Measurements from ENCODE around the gene ANKRD29. TPM values are rescaled to one million over a fixed set of nuclear protein-coding genes. Genes with fewer than 3 reads are reported as not detected.
"Not testable (repeated sequence)": the region's sequence is repeated elsewhere in the genome, so short reads cannot be mapped to it uniquely, and the experiment has no call there.

The ANKRD29 gene
- total RNA-seq, 1 donor from 2014 or later: not detected

DNA sequence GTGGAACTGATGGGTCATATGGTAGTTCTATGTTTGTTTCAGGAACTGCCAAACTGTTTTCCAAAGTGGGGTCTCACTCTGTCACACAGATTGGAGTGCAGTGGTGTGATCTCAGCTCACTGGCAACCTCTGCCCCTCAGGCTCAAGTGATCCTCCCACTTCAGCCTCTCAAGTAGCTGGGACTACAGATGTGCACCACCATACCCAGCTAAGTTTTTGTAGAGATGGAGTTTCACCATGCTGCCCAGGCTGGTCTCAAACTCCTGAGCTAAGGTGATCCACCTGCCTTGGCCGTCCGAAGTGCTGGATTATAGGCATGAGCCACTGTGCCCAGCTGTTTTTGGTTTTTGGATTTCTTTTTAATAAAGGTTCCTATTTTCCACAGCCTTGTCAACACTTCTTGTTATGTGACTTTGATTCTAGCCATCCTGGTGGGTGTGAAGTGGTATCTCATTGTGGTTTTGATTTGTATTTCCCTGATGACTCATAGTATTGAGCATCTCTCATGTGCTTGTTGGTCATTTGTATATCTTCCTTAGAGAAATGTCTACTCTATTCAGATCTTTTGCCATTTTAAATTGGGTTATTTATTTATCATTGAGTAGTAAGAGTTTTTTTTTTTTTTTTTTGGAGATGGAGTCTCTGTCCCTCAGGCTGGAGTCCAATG is 99.2 kb downstream of the ANKRD29 start:
- peaks cover 5% of the 10 kb centered on the region for H3K4me1 Mint-ChIP-seq
- no peak overlapping the region for H3K27ac Mint-ChIP-seq
- ChIA-PET POLR2A (interaction anchor here (0.9 to 1.0 kb wide), 2 partner anchors 22 to 24 kb away, joined by 3 to 7 read pairs; no protein-coding TSS in a partner anchor), CTCF (interaction anchor here (1.0 kb wide), 1 partner anchor 22 kb away, joined by 3 read pairs; no protein-coding TSS in a partner anchor)
- no peak for TF ChIP-seq CTCF (IDR thresholded peaks at IDR 0.05)
- H3K9me3 Mint-ChIP-seq: no peaks in the 10 kb centered on the region
- peaks cover 83% of the 10 kb centered on the region for H3K36me3 Mint-ChIP-seq (ENCODE audit: low read depth)
- intact Hi-C loops (cut with micrococcal nuclease): no loop called here
- no peak overlapping the region for H3K4me3 Mint-ChIP-seq
- peak; percentile 73 for ATAC-seq (ENCODE audit: low read depth)
- no peak for DNase-seq
- H3K27me3 Mint-ChIP-seq: no peaks in the 10 kb centered on the region

- ChIA-PET CTCF (no interaction called here), POLR2A (no interaction called here)
- intact Hi-C loops (cut with micrococcal nuclease): no loop called here
Measured at GRCh38 chr18:23560186-23560585, 102.5 kb downstream of the ANKRD29 start.

DNA sequence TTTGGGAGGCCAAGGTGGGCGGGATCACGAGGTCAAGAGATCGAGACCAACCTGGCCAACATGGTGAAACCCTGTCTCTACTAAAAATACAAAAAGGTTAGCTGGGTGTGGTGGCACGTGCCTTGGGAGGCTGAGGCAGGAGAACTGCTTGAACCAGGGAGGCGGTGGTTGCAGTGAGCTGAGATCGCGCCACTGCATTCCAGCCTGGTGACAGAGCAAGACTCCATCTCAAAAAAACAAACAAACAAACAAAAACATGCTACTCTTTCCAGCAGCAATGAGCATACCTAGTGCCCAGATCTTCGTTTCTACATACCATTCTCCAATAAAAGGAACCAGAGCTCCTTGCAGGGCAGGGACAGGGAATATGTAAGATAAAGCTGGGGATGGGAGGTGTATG is 105.2 kb downstream of the ANKRD29 start:
- ATAC-seq (ENCODE audit: low read depth); POLR2A ChIA-PET; H3K27me3 Mint-ChIP-seq; H3K27ac Mint-ChIP-seq; intact Hi-C loops (cut with micrococcal nuclease); CTCF ChIA-PET; DNase-seq; H3K9me3 Mint-ChIP-seq; H3K4me1 Mint-ChIP-seq; H3K4me3 Mint-ChIP-seq: not testable (repeated sequence)
- H3K36me3 Mint-ChIP-seq (ENCODE audit: low read depth): peaks cover 93% of the 10 kb centered on the region

More at GRCh38 chr18:23560186-23560585, 102.5 kb downstream of the ANKRD29 start:
- DNase-seq (no peak), ATAC-seq (ENCODE audit: low read depth) (no peak)
- Mint-ChIP-seq H3K4me1 (peaks cover 5% of the 10 kb centered on the region), H3K27me3 (no peaks in the 10 kb centered on the region), H3K36me3 (ENCODE audit: low read depth) (peaks cover 84% of the 10 kb centered on the region), H3K4me3 (no peak overlapping the region), H3K27ac (no peak overlapping the region), H3K9me3 (no peaks in the 10 kb centered on the region)
- no peak for TF ChIP-seq CTCF (IDR thresholded peaks at IDR 0.05)

GRCh38 chr18:23556145-23556780 is 106.4 kb downstream of the ANKRD29 start:
- H3K27me3 Mint-ChIP-seq: no peaks in the 10 kb centered on the region
- H3K36me3 Mint-ChIP-seq (ENCODE audit: low read depth): peaks cover 92% of the 10 kb centered on the region
- ChIA-PET CTCF (no interaction called here), POLR2A (interaction anchor here (0.5 kb wide), 1 partner anchor 15 kb away, joined by 4 read pairs; no protein-coding TSS in a partner anchor)
- no peaks in the 10 kb centered on the region for H3K9me3 Mint-ChIP-seq
- ATAC-seq (ENCODE audit: low read depth): no peak
- H3K4me3 Mint-ChIP-seq: no peak overlapping the region
- H3K4me1 Mint-ChIP-seq: no peaks in the 10 kb centered on the region
- DNase-seq: no peak
- H3K27ac Mint-ChIP-seq: no peak overlapping the region
- no peak for TF ChIP-seq CTCF (IDR thresholded peaks at IDR 0.05)
- intact Hi-C loops (cut with micrococcal nuclease): no loop called here

DNA sequence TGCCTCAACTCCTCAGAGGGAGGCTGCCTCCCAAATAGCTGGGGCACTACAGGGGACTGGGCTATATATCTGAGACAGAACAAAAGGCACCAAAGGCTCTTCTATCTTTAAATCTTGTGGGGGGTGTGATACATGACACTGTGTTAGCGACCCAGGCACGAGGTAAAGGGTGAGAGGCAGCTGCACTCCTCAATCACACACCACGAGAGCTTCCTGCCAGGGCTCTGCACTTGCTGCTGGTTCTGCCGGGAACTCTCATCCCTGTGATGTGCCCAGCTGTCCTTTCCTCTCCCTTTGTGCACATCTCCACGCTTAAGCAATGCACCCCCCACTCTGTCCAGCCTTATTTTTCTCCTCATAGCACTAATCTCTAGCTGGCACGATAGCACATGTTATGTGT is 108.8 kb downstream of the ANKRD29 start:
- intact Hi-C loops (cut with micrococcal nuclease): no loop called here
- TF ChIP-seq CTCF (IDR thresholded peaks at IDR 0.05): no peak
- Mint-ChIP-seq H3K9me3 (no peaks in the 10 kb centered on the region), H3K27ac (no peak overlapping the region), H3K4me1 (no peaks in the 10 kb centered on the region), H3K36me3 (ENCODE audit: low read depth) (peaks cover 90% of the 10 kb centered on the region), H3K4me3 (no peak overlapping the region), H3K27me3 (no peaks in the 10 kb centered on the region)
- no peak for DNase-seq
- CTCF ChIA-PET: interaction anchor here (1.4 kb wide), 1 partner anchor 37 kb away, joined by 5 read pairs; no protein-coding TSS in a partner anchor
- POLR2A ChIA-PET: no interaction called here
- no peak for ATAC-seq (ENCODE audit: low read depth)

Measured in activated B cell treated with CpG ODN at 0.5 μM for 24 hours (primary cell).